ENCODE measurements around the gene KLHL1. TPM values are rescaled to one million over a fixed set of nuclear protein-coding genes. Genes with fewer than 3 reads are reported as not detected.

Gene KLHL1
- total and polyA plus RNA-seq, 9 of the 15 experiments (the other 6 are each of a cell fraction or from before 2014, with no cell fraction given), result not detected

GRCh38 chr13:69761581-69761980 lies 346.7 kb downstream of the KLHL1 start:
- ATAC-seq, result no peak
- intact Hi-C loops (cut with micrococcal nuclease) (no loop called here), in situ Hi-C loops (cut with MboI) (no loop called here)
- Histone ChIP-seq H3K27ac (ENCODE audit: extremely low read depth, low read depth, low read length) (no peak overlapping the region), H3K9ac (ENCODE audit: insufficient read depth in 1 of 2, low read depth in 2 of 2, low read length in 2 of 2) (no peak overlapping the region), H3K9me1 (ENCODE audit: control insufficient read depth, insufficient read depth, low read length) (no peaks in the 10 kb centered on the region), H4K20me1 (replicated peaks; ENCODE audit: control insufficient read depth, insufficient read depth, low read length) (no peaks in the 10 kb centered on the region), H3K36me3 (ENCODE audit: control insufficient read depth, insufficient read depth, low read length) (no peaks in the 10 kb centered on the region), H3K9me3 (replicated peaks; ENCODE audit: control insufficient read depth, insufficient read depth, low read depth, low read length) (no peaks in the 10 kb centered on the region; the same call in 1 of the 2 replicates), H3K4me3 (no peak overlapping the region), H3K27me3 (ENCODE audit: control insufficient read depth in 2 of 2, insufficient read depth in 2 of 2, low read length in 2 of 2) (no peaks in the 10 kb centered on the region), H3K4me2 (ENCODE audit: insufficient read depth, low read length) (no peak overlapping the region), H3K79me2 (ENCODE audit: control insufficient read depth, insufficient read depth, low read length) (no peaks in the 10 kb centered on the region), H3K4me1 (replicated peaks in 1 of 2; ENCODE audit: control insufficient read depth in 2 of 2, insufficient read depth in 2 of 2, low read length in 2 of 2) (no peaks in the 10 kb centered on the region), H2AFZ (ENCODE audit: low read depth, low read length) (no peak overlapping the region)
- no peak for DNase-seq (ENCODE audit: extremely low read depth in 1 of 4, low spot score in 3 of 4)
- 0% methylated on average over 1 of the region's 1 CpG for WGBS (ENCODE audit: insufficient coverage, low coverage, missing lambda C conversion rate)
- CTCF ChIA-PET (ENCODE audit: low intra/inter-chr PET ratio), result no interaction called here
- no peak for FAIRE-seq
- POLR2A ChIA-PET, result no interaction called here
- no TSS peak for BruUV-seq (replicated peaks)
- no peak for TF ChIP-seq RFX5 (IDR thresholded peaks at IDR 0.05; ENCODE audit: low read depth, low read length)
- no peak for TF ChIP-seq SLC30A9 (CRISPR knock-in tag; IDR thresholded peaks at IDR 0.05)
- TF ChIP-seq NCOR1 (IDR thresholded peaks at IDR 0.05), result no peak
- TF ChIP-seq CHD2 (IDR thresholded peaks at IDR 0.05; ENCODE audit: low read depth, low read length), result no peak
- TF ChIP-seq ZNF778 (CRISPR knock-in tag; IDR thresholded peaks at IDR 0.05), result no peak
- no peak for TF ChIP-seq GATAD2A (IDR thresholded peaks at IDR 0.05)
- TF ChIP-seq JUNB (CRISPR knock-in tag; conservative IDR thresholded peaks at IDR 0.05), result no peak
- no peak for TF ChIP-seq MTF1 (CRISPR knock-in tag; IDR thresholded peaks at IDR 0.05; ENCODE audit: borderline replicate concordance)
- TF ChIP-seq EWSR1 (IDR thresholded peaks at IDR 0.05; ENCODE audit: borderline replicate concordance, low read depth, partially characterized antibody), result no peak
- no peak for TF ChIP-seq PTBP1 (IDR thresholded peaks at IDR 0.05; ENCODE audit: low read depth, low read length)
- no peak for TF ChIP-seq ZNF589 (CRISPR knock-in tag; IDR thresholded peaks at IDR 0.05; ENCODE audit: low read depth)
- TF ChIP-seq, protein P1, sequence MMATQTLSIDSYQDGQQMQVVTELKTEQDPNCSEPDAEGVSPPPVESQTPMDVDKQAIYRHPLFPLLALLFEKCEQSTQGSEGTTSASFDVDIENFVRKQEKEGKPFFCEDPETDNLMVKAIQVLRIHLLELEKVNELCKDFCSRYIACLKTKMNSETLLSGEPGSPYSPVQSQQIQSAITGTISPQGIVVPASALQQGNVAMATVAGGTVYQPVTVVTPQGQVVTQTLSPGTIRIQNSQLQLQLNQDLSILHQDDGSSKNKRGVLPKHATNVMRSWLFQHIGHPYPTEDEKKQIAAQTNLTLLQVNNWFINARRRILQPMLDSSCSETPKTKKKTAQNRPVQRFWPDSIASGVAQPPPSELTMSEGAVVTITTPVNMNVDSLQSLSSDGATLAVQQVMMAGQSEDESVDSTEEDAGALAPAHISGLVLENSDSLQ (IDR thresholded peaks at IDR 0.05), result no peak
- TF ChIP-seq ZFP1 (CRISPR knock-in tag; IDR thresholded peaks at IDR 0.05), result no peak
- no peak for TF ChIP-seq GABPB1 (CRISPR knock-in tag; IDR thresholded peaks at IDR 0.05)
- TF ChIP-seq, protein P2, sequence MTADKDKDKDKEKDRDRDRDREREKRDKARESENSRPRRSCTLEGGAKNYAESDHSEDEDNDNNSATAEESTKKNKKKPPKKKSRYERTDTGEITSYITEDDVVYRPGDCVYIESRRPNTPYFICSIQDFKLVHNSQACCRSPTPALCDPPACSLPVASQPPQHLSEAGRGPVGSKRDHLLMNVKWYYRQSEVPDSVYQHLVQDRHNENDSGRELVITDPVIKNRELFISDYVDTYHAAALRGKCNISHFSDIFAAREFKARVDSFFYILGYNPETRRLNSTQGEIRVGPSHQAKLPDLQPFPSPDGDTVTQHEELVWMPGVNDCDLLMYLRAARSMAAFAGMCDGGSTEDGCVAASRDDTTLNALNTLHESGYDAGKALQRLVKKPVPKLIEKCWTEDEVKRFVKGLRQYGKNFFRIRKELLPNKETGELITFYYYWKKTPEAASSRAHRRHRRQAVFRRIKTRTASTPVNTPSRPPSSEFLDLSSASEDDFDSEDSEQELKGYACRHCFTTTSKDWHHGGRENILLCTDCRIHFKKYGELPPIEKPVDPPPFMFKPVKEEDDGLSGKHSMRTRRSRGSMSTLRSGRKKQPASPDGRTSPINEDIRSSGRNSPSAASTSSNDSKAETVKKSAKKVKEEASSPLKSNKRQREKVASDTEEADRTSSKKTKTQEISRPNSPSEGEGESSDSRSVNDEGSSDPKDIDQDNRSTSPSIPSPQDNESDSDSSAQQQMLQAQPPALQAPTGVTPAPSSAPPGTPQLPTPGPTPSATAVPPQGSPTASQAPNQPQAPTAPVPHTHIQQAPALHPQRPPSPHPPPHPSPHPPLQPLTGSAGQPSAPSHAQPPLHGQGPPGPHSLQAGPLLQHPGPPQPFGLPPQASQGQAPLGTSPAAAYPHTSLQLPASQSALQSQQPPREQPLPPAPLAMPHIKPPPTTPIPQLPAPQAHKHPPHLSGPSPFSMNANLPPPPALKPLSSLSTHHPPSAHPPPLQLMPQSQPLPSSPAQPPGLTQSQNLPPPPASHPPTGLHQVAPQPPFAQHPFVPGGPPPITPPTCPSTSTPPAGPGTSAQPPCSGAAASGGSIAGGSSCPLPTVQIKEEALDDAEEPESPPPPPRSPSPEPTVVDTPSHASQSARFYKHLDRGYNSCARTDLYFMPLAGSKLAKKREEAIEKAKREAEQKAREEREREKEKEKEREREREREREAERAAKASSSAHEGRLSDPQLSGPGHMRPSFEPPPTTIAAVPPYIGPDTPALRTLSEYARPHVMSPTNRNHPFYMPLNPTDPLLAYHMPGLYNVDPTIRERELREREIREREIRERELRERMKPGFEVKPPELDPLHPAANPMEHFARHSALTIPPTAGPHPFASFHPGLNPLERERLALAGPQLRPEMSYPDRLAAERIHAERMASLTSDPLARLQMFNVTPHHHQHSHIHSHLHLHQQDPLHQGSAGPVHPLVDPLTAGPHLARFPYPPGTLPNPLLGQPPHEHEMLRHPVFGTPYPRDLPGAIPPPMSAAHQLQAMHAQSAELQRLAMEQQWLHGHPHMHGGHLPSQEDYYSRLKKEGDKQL (CRISPR knock-in tag; IDR thresholded peaks at IDR 0.05; ENCODE audit: borderline replicate concordance), result no peak
- TF ChIP-seq SRSF3 (IDR thresholded peaks at IDR 0.05; ENCODE audit: insufficient read depth, low read length), result no peak
- no peak for TF ChIP-seq CBX2 (IDR thresholded peaks at IDR 0.05; ENCODE audit: insufficient read depth, low read length, poor library complexity, severe bottlenecking)
- no peak for TF ChIP-seq ELK3 (CRISPR knock-in tag; IDR thresholded peaks at IDR 0.05)
